Fibroblast of the aortic adventitia (primary cell): ENCODE measurements around the gene DDX52. TPM values are rescaled to one million over a fixed set of nuclear protein-coding genes. Genes with fewer than 3 reads are reported as not detected.

ENCODE experiments used
- DNase-seq: peaks from one replicate; pipeline ENCODE4 v3.0.0-alpha.2; 2010; ENCODE audit warnings: low read depth
- H3K4me3 ChIP-seq: 2 replicates; pipeline ENCODE4 v1.5.1; 2011; ENCODE audit warnings: low read depth, mild to moderate bottlenecking, control low read depth, low read length, moderate library complexity
- small RNA-seq: library from RNA; depleted of rRNA; stranded (forward); fragments of <200 nt; gene quantifications from one replicate; pipeline ENCODE3, GENCODE V24; 2012
- total RNA-seq: library from RNA; depleted of rRNA; stranded (reverse); fragments of >200 nt; gene quantifications from 2 replicates; pipeline ENCODE4 v1.2.3, GENCODE V29; 2012; ENCODE audit warnings: low replicate concordance
- TF ChIP-seq, protein P1 (sequence below): IDR thresholded peaks from 2 replicates; pipeline ENCODE4 v1.5.1; 2011; ENCODE audit warnings: mild to moderate bottlenecking, low read length, control low read depth, inconsistent platforms; ENCODE audit not compliant: insufficient read depth

Gene DDX52
- total RNA-seq, 1 donor = 29.9 TPM

DNA sequence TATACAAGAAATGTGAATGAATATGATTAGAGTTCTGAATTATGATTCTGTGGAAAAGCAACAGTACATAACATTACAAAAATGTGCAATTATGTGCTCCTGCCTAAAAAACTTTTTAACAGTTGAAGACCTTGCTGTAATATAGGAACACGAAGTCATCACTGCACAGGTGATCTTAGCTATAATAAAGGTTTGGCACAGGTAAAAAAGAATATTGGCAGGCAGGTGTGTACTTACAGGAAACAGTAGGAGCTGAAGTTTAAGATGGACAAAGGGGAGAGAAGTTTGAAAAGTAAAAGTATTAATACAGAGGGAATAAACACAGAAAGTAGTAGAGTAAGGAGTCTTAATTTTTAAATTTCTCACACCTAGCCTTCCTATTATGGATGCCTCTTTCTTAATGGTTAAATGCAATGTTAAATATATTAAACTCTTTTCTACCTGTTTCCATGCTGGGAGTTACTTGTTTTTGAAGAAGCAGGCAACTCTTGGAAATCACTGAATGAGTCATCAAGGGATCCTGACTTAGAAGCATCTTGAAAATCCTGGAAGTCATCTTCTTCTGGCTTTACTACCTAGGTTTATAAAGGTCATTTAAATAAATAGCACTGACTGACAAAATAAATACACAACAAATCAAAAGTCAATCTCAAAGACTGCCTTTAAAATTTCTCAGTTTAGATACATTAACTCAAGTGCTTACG, 74.7 kb downstream of the DDX52 start:
- TF ChIP-seq, protein P1, sequence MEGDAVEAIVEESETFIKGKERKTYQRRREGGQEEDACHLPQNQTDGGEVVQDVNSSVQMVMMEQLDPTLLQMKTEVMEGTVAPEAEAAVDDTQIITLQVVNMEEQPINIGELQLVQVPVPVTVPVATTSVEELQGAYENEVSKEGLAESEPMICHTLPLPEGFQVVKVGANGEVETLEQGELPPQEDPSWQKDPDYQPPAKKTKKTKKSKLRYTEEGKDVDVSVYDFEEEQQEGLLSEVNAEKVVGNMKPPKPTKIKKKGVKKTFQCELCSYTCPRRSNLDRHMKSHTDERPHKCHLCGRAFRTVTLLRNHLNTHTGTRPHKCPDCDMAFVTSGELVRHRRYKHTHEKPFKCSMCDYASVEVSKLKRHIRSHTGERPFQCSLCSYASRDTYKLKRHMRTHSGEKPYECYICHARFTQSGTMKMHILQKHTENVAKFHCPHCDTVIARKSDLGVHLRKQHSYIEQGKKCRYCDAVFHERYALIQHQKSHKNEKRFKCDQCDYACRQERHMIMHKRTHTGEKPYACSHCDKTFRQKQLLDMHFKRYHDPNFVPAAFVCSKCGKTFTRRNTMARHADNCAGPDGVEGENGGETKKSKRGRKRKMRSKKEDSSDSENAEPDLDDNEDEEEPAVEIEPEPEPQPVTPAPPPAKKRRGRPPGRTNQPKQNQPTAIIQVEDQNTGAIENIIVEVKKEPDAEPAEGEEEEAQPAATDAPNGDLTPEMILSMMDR = no peak
- DNase-seq = no peak
- no peak overlapping the region for H3K4me3 ChIP-seq

DNA sequence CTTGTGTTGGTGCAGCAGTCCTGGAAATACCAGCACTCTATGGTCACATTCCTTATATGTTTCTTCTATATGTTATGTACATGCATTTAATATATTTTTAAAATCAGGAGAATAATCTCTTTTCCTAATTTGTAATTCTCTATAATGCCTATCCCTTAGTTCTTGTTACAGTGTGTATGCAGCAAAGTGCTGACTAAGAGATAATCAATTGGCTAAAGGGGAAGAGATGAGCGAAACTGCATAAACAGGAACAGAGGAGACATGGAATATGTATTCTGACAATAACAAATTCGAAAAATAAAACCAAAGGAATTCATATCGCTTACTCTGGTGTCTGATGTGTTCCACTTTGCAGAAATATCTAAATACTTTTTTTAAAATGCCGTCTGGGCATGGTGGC, 75.7 kb downstream of the DDX52 start:
- no peak overlapping the region for H3K4me3 ChIP-seq
- TF ChIP-seq, protein P1 = no peak
- DNase-seq = no peak

DNA sequence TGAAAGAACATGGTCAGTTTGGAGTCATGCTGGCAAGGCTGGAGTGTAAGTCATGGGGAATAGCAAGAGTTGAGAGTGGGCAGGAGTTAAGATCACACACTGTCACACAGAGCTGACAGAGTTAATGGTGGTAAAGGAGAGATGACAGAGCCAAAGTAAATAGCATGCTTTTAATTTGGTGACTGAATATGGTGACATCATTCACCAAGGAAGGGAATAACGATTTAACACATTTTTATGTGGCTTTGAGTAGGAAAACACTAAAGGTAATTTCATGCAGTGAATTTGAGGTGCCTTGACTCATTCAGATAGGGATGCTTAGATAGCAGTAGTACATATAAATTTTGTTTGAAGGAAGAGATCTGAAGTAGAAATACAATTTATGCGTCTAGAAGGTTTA, 76.1 kb downstream of the DDX52 start:
- TF ChIP-seq, protein P1 = no peak
- no peak overlapping the region for H3K4me3 ChIP-seq
- DNase-seq = no peak

DNA sequence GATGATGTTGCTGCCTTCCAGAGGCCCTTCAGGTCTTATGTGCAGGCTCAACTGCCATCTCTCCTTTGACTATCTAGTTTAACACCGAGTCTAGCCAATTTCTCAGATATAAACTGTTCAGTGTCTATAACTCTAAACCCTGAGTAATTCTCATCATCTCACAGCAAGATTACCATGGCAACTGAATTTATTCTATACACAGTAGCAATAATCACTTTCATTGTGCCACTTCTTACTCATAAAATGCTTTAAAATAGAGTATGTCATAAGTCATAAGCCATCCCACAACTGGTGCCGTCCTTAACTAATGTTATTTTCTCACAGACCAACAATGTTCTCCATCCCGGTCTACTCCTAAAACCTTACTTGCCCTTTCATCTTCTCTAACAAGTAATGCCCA, 79.0 kb downstream of the DDX52 start:
- no peak for DNase-seq
- TF ChIP-seq, protein P1 = no peak
- no peak overlapping the region for H3K4me3 ChIP-seq

DNA sequence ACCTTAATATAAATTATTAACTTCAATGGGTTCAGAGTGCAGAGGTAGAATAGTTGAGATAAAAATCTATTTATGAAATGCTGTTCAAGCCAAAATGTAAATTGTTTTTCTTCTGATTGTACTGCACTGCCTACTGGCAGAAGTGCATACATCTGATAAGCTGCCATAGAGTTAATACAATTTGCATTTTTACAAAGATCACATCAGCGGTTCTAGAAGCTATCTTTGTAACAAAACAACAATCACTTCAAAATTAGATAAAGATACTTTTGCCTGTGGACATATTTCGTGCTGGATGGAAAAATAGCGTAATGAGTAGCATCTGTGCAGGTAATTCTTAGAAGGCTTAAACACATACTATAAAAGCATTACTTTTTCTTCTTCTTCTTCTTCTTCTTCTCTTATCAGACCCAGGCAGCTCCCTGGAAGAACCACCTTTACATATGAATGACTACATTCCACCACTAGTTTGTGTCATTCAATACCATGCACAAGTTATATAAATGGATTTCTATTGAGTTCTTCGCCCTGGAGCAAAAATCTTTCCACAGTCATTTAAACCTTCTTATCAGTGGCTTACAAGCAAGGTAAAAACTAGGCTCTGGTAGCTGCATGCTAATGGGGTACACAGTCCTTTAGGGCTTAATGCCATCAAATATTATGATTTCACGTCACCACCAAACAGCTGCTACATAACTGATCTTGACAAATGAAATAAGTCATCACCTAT, 81.1 kb downstream of the DDX52 start:
- DNase-seq = no peak
- no peak overlapping the region for H3K4me3 ChIP-seq
- TF ChIP-seq, protein P1 = no peak

Small RNAs within 50 kb of the gene (small RNA-seq; reads per million reads assigned to genes)
- not detected for gene MIR378J

Other genes starting within 250 kb of the DDX52 start
- gene ACACA, start 236.6 kb downstream of the DDX52 start, total RNA-seq = 67.4 and 72.7 TPM in 2 replicates
- 16.3 and 21.3 TPM in 2 replicates for gene TADA2A, start 236.6 kb downstream of the DDX52 start, total RNA-seq
- 14.5 and 52.8 TPM in 2 replicates for gene DUSP14, start 153.6 kb downstream of the DDX52 start, total RNA-seq
- gene SYNRG, start 34.0 kb downstream of the DDX52 start, total RNA-seq = 22.5 and 37.7 TPM in 2 replicates
- not detected in 2 replicates for gene HNF1B, start 101.6 kb upstream of the DDX52 start, total RNA-seq